BLaER1 treated with 17β-estradiol and CSF1 and Interleukin-3, amounts not matched to agents 10 nM and 100 nM (cell line): ENCODE measurements around the gene C16orf95.

Source experiments
- H3K27ac ChIP-seq, 11 experiments: shearing (Covaris generic); formaldehyde crosslinking; 2 replicates each; pipeline ENCODE4 v1.8.1; 2022
- H3K27me3 ChIP-seq, 11 experiments: shearing (Covaris generic); formaldehyde crosslinking; 2 replicates each; pipeline ENCODE4 v1.8.1; 2022
- H3K36me3 ChIP-seq, 11 experiments: shearing (Covaris generic); formaldehyde crosslinking; 2 replicates each; pipeline ENCODE4 v1.8.1; 2022
- H3K4me1 ChIP-seq, 10 experiments: shearing (Covaris generic); formaldehyde crosslinking; 2 replicates each; pipeline ENCODE4 v1.8.1; 2022
- H3K4me2 ChIP-seq, 11 experiments: shearing (Covaris generic); formaldehyde crosslinking; 2 replicates each; pipeline ENCODE4 v1.8.1; 2022
- H3K4me3 ChIP-seq, 10 experiments: shearing (Covaris generic); formaldehyde crosslinking; 2 replicates each; pipeline ENCODE4 v1.8.1; 2022
- H3K9ac ChIP-seq, 11 experiments: shearing (Covaris generic); formaldehyde crosslinking; 2 replicates each; pipeline ENCODE4 v1.8.1; 2022
- H3K9me3 ChIP-seq, 11 experiments: shearing (Covaris generic); formaldehyde crosslinking; replicated peaks in 1 of 11; 2 replicates each; pipeline ENCODE4 v1.8.1; 2022
- H4K20me1 ChIP-seq, 11 experiments: shearing (Covaris generic); formaldehyde crosslinking; 2 replicates each; pipeline ENCODE4 v1.8.1; 2022
- Cebpa-rat ChIP-seq, 11 experiments: shearing (Covaris generic); IDR thresholded peaks; 2 replicates each; pipeline ENCODE4 v1.8.1; 2022

The C16orf95 gene

DNA sequence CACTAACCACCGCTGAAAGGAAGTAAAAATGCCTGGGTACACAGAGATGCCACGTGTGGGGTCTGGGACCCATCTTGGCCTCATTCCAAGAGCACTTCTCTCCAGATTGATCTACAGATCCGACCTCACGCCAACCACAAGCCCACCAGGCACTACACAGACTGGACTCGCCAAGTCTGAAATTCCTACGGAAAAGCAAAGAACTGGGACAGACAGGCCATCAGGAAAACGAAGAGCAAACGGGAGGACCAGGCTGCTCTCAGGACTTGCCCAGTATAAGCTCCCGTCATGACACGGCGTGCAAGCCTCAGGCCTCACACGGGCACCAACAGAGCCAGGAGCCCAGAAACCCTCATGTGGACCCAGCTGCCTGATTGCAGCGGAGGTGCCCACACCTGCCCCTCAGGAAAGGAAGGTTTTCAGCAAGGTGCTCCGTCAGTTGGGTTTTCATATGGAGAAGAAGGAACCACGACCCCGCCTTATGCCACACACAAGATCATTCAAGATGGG is 20.1 kb upstream of the C16orf95 start:
- H3K27me3 ChIP-seq: peaks cover 0 to 16% (median 0%) of the 10 kb centered on the region in 11 experiments; a peak in 2 of 22 replicates

DNA sequence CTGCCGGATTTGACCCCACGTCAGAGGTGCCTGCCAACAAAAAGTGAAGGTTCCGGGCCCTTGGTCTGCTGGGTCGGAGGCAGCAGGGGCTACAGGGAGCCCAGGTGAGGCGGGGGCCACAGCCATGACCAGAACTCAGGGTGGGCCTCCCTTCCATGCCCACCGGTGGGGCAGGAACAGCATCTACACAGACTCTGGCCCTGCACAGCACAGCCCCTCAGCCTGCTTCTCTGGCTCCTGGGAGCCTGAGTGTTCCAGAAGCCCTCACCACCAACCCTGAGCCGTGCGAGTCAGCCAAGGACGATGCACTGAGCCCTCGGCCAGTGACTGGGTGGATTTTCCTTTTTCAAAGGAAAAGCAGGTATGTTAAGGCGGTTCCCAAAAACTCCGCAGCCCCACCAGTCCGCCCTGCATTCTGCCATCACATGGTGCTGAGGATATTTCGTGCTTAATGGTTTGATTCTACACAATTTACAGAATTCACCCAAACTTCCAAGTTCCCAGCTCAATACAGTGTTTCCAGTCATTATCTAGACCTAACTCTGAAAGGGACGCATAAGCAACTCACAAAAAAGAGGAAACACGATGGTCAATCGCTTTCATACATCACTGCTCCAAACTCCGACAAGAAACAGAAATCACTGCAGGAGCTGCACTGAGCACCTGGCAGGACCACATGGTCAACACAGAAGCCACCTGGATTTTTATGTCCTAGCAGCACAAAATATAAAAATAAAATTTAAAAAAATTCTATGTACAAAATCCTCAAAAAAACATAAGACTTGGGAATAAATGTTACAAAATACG is 19.4 kb upstream of the C16orf95 start:
- no peak for TF ChIP-seq Cebpa-rat (IDR thresholded peaks at IDR 0.05)
- H3K27me3 ChIP-seq: peaks cover 0 to 16% (median 0%) of the 10 kb centered on the region in 11 experiments; a peak in 2 of 22 replicates
- peak overlapping the region in 3 of 11 experiments; percentile 16 to 28 (median 23); a peak in 4 of 22 replicates for H3K27ac ChIP-seq
- H3K9ac ChIP-seq: peak overlapping the region in 4 of 11 experiments; percentile 3 to 28 (median 18); a peak in 1 of 22 replicates
- H3K4me1 ChIP-seq: peaks cover 12 to 27% (median 24%) of the 10 kb centered on the region in 10 experiments
- no peak overlapping the region for H3K4me3 ChIP-seq
- no peaks in the 10 kb centered on the region for H3K9me3 ChIP-seq
- peaks cover 68 to 86% (median 80%) of the 10 kb centered on the region in 11 experiments for H3K36me3 ChIP-seq
- H3K4me2 ChIP-seq: peak overlapping the region; percentile 49 to 85 (median 74)
- H4K20me1 ChIP-seq: peaks cover 42 to 96% (median 58%) of the 10 kb centered on the region in 11 experiments

More for the DNA sequence above, 20.1 kb upstream of the C16orf95 start:
- H3K4me2 ChIP-seq: peak overlapping the region; percentile 49 to 85 (median 74)
- H3K9me3 ChIP-seq: no peaks in the 10 kb centered on the region
- TF ChIP-seq Cebpa-rat (IDR thresholded peaks at IDR 0.05): no peak
- H3K4me1 ChIP-seq: peaks cover 12 to 27% (median 24%) of the 10 kb centered on the region in 10 experiments
- H4K20me1 ChIP-seq: peaks cover 43 to 96% (median 57%) of the 10 kb centered on the region in 11 experiments
- no peak overlapping the region for H3K4me3 ChIP-seq
- peak overlapping the region in 4 of 11 experiments; percentile 11 to 28 (median 18); a peak in 6 of 22 replicates for H3K27ac ChIP-seq
- peak overlapping the region in 3 of 11 experiments; percentile 15 to 32 (median 28); a peak in 3 of 22 replicates for H3K9ac ChIP-seq
- peaks cover 70 to 86% (median 81%) of the 10 kb centered on the region in 11 experiments for H3K36me3 ChIP-seq

DNA sequence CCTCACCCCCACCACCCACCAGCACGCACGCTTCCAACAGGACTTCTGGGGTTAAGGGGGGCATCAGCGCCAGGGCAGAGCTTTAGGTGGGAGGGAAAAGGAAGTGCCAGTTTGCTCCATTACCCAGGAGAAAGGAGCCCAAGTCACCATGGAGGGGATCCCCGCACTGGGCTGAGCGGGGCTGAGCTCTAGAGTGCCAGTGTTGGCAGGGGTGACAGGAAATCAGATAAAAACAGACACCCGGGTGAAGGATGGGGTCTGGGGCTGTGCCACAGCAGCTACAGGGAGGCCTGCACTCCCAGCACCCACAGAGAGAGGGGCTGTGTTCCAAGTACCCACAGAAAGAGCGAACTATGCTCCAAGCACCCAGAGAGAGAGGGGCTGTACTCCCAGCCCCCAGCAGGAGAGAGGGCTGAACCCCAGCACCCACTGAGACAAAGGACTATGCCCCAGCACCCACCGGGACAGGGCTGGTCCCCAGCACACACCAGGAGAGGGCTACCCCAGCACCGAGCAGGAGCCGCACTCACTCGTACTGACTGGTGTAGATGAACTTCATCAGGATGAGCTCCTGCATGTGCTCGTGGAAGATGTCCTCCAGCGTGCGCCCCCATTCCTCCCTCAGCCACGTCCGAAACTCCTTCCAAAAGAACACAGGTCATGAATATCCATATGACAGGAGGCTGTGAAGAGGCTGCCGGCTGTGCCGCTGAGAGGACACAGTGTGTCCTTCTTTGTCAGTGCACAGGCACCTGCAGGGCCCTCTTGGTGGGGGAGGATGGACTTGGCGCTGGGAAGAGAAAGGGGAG is 18.6 kb upstream of the C16orf95 start:
- Histone ChIP-seq H3K27me3 (peaks cover 0 to 16% (median 0%) of the 10 kb centered on the region in 11 experiments; a peak in 2 of 22 replicates), H3K36me3 (peaks cover 71 to 86% (median 81%) of the 10 kb centered on the region in 11 experiments), H3K4me1 (peaks cover 12 to 27% (median 24%) of the 10 kb centered on the region in 10 experiments), H3K4me3 (no peak overlapping the region), H4K20me1 (peaks cover 42 to 96% (median 66%) of the 10 kb centered on the region in 11 experiments), H3K4me2 (peak overlapping the region in 6 of 11 experiments; percentile 65 to 85 (median 78); a peak in 6 of 22 replicates), H3K27ac (peak overlapping the region in 1 of 11 experiments; percentile 17; a peak in 1 of 22 replicates), H3K9me3 (no peaks in the 10 kb centered on the region), H3K9ac (no peak overlapping the region)
- no peak for TF ChIP-seq Cebpa-rat (IDR thresholded peaks at IDR 0.05)

DNA sequence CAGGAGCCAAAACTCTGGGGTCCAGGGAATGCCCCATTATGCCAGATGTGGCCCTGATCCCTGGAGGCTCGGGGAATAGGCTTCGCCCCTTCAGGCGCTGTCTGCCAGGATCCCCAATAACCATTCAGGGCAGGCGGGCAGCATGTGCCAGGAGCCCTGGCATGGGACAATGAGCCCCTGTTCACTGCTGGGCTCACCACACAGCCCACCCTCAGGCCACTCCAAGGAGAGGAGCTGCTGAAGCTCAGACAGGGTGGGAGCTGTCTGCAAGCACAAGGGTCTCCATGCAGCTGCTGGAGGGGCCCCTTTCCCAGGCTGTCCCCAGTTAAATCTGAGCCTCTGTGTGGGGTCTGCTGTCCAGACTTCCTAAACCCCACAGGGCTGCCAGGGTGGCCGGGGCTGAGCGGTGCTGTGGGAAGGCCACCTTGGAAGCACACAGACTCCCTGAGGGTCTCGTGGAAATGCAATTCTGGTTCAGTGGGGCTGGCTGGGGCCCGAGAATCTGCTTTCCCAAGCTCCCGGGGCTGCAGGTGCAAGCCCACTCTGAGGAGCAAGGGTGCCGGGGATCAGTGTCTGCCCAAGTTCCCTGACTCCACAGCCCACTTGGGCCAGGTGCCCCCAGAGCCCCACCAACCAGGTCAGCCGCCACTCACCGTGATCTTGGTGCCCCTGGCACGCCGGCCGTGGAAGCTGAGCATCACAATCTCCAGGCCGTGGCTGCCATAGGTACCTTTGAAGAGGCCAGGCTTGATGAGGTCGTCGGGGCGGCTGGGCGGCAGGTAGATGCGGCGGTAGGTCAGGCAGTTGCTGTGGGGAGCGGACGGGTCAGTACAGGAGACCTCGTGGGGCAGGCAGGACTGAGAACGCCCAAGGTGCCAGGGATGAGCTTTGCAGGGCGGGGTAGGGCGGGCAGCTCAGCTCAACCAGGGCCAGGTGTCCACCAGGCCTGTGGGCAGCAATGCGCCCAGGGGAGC is 17.7 kb upstream of the C16orf95 start:
- H3K9ac ChIP-seq: no peak overlapping the region
- H3K36me3 ChIP-seq: peaks cover 71 to 86% (median 81%) of the 10 kb centered on the region in 11 experiments
- H3K4me3 ChIP-seq: no peak overlapping the region
- H3K4me1 ChIP-seq: peaks cover 12 to 27% (median 24%) of the 10 kb centered on the region in 10 experiments
- no peak for TF ChIP-seq Cebpa-rat (IDR thresholded peaks at IDR 0.05)
- H3K27ac ChIP-seq: no peak overlapping the region
- no peaks in the 10 kb centered on the region for H3K9me3 ChIP-seq
- H4K20me1 ChIP-seq: peaks cover 42 to 100% (median 70%) of the 10 kb centered on the region in 11 experiments
- no peak overlapping the region for H3K4me2 ChIP-seq
- peaks cover 0 to 16% (median 0%) of the 10 kb centered on the region in 11 experiments; a peak in 2 of 22 replicates for H3K27me3 ChIP-seq

DNA sequence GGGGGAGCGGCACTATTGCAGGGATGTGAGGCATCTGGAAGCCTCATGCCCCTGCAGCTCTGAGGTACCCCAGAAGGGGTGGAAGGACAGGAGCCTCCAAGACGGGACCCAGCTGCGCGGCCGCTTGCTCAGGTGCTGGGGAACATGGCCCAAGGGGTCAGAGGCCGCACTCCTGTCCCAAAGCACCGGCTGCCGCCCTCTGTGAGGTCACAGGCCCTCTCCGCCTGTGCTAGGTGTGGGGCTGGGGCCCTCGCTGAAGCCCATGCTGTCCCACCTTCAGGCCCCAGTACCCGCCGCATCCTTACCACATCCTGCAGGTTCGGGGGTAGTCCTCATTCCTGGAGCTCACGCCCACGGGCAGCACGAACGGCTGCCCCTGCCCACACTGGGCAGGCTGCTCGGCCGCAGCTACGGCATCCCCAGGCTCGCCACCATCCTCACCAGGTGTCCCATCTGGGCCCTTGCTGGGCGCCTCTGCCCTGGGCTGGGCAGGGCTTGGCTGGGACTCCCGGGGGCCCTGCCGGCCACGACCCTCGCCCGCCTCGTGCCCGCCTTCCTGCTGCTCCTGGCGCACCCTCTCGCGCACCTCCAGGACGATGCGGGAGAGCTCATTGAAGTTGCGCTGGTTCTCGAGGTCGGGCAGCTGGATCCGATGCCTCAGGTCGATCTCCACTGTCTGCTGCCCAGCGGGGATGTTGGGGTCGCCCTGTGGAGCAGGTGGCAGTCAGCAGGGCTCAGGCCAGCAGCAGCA is 16.6 kb upstream of the C16orf95 start:
- H3K4me2 ChIP-seq: no peak overlapping the region
- no peaks in the 10 kb centered on the region for H3K9me3 ChIP-seq
- H3K36me3 ChIP-seq: peaks cover 71 to 86% (median 81%) of the 10 kb centered on the region in 11 experiments
- H3K4me1 ChIP-seq: peaks cover 12 to 26% (median 24%) of the 10 kb centered on the region in 10 experiments
- H4K20me1 ChIP-seq: peaks cover 32 to 100% (median 73%) of the 10 kb centered on the region in 11 experiments
- H3K27me3 ChIP-seq: peaks cover 0 to 16% (median 0%) of the 10 kb centered on the region in 11 experiments; a peak in 2 of 22 replicates
- no peak overlapping the region for H3K4me3 ChIP-seq
- H3K9ac ChIP-seq: 0 out of 22 replicates have a peak overlapping the region, but pooled peaks of 1 of the 11 experiments have one; percentile 9
- H3K27ac ChIP-seq: no peak overlapping the region
- TF ChIP-seq Cebpa-rat (IDR thresholded peaks at IDR 0.05): no peak

DNA sequence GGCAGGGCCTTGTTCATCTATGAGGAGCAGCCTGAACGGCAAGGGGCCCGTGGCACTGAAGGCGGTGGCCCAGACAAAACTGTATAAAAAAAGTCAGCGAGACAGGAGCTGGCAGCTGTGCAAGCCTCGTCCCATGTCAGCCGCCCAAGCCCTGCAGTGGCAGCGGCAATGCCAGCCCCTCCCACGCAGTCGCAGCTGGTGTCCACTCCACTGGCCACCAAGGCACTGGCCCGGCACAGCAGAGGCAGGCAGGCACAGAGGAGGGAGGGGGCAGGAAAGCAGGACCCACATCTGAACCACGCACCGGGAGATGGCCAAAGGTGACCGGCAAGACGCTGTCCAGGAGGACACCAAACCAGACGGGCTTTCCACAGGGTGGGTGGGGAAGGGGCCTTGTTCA is 15.9 kb upstream of the C16orf95 start:
- Histone ChIP-seq H3K27ac (no peak overlapping the region), H3K4me2 (no peak overlapping the region), H3K27me3 (peaks cover 0 to 16% (median 0%) of the 10 kb centered on the region in 11 experiments; a peak in 2 of 22 replicates), H3K36me3 (peaks cover 69 to 86% (median 82%) of the 10 kb centered on the region in 11 experiments), H4K20me1 (peaks cover 25 to 100% (median 76%) of the 10 kb centered on the region in 11 experiments), H3K4me3 (no peak overlapping the region), H3K9me3 (no peaks in the 10 kb centered on the region), H3K4me1 (peaks cover 12 to 22% (median 20%) of the 10 kb centered on the region in 10 experiments), H3K9ac (no peak overlapping the region)
- TF ChIP-seq Cebpa-rat (IDR thresholded peaks at IDR 0.05): no peak

DNA sequence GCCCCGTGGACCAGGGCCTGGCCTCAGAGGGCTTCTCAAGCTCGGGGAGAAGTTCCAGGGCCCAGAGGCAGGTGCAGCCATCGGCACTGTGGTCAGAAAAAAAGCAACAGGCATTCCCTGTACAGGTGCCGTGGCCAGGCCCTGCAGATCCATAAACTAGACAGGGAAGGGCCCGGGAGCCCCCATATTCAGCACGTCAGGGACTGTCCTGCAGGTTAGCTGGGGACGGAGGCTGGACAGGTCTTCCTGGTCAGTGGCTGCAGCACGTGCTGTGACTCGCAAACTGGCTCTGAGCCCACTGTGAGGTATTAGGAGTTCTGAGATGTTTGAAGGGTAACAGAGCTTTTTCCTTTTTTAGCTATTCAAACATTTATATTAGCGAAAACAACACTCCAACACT is 15.0 kb upstream of the C16orf95 start:
- no peak for TF ChIP-seq Cebpa-rat (IDR thresholded peaks at IDR 0.05)
- Histone ChIP-seq H3K9ac (0 out of 22 replicates have a peak overlapping the region, but pooled peaks of 1 of the 11 experiments have one; percentile 14), H3K27ac (no peak overlapping the region), H3K27me3 (peaks cover 0 to 10% (median 0%) of the 10 kb centered on the region in 11 experiments; a peak in 2 of 22 replicates), H3K4me2 (no peak overlapping the region), H3K4me1 (peaks cover 6 to 13% (median 10%) of the 10 kb centered on the region in 10 experiments), H3K4me3 (no peak overlapping the region), H3K36me3 (peaks cover 69 to 95% (median 87%) of the 10 kb centered on the region in 11 experiments), H4K20me1 (peaks cover 16 to 100% (median 78%) of the 10 kb centered on the region in 11 experiments), H3K9me3 (no peaks in the 10 kb centered on the region)
